Activated gamma-delta T cell (primary cell): ENCODE measurements around the gene PIP4K2A.

Experiments used
- DNase-seq: peaks from one replicate; lab custom pipeline; 2025; lab: John Stamatoyannopoulos, UW

PIP4K2A gene

DNA sequence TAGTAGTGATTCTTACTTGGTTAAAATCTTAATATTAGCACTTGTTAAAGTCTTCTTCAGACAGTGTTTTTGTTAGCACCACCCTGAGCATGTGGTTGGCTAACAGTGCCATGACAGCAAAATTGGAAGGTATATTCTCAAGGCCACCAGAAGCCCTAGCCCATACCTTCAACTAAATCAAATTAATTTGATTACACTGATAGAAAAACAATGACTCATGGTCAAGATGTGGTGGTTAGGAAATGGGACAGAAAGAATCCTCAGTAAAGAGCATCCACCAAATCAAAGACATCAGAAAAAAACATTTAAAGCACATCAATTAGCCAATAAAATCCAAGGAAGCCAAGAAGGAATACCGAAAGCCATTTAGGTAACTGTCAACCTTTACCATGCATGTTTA, 75.5 kb downstream of the PIP4K2A start:
- no peak for DNase-seq

DNA sequence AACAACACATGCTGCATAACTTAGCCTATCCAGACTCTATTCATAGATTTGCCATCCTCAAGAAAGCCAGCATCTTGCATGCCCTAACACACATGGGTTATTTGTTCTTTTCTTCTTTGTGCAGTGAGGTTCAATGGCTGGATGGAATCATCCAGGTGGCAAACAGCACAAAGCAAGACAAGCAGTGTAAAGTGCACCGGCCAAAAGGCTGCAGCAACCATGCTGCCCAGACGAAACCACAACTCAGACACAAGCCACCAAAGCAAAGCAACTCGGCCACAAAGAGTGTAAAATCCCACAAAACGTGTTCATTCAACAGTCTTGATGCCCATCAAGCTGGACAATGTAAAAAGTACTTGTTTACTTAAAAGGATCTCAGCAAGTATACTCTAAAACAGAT, 76.9 kb downstream of the PIP4K2A start:
- DNase-seq, result no peak

DNA sequence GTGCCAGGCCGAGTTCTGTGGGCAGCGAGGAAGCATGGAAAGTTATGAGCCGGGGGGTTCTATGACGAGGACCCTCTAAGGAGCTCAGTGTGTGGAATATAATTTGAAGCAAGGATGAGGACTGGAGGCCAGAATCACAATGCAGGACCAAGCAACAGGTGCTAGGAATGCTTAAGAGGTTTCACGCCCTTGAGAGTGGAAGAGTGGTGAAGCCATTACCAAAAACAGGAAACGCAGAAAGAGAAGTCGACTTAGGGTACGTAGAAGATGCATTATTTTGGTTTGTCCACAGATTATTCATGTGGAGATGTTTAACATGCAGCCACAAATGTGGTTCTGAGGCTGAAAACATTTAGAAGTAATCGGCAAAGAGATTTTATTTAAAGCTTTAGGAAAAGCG, 78.7 kb downstream of the PIP4K2A start:
- no peak for DNase-seq

DNA sequence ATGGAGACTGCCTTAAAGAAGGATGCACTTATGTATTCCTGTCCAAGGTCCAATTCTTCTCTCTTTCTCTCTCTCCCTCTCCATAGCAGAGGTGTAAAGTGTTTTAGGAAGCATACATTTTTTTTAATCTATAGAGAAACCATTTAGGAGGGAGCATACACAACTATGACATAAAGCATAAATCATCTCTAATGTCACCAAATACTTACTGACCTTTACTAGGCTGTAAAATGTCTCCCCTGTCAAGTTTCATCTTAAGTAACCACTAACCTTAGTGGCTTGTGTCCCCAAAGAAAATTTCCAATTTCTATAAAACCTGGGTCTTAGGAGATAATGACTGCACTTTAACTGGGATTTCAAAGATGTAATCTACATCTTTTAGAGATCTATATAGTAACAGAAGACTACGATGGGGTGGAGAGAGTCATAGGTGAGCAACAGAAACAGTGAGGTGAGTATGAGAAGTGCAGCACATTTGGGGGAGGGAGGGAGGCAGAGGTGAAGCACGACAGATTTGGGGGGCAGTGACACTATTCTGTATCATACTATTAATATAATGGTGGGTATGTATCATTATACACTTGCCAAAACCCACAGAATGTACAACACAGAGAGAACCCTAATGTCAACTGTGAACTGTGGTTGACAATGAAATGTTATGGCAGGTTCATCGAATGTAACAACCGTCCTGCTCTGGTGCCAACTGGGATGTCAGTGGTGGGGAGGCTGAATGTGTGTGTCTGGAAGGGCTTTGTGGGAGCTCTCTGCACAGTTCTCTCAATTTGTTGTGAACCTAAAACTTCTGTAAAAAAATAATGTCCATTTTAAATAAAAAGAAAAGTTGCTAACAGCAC, 79.5 kb downstream of the PIP4K2A start:
- DNase-seq, result no peak

DNA sequence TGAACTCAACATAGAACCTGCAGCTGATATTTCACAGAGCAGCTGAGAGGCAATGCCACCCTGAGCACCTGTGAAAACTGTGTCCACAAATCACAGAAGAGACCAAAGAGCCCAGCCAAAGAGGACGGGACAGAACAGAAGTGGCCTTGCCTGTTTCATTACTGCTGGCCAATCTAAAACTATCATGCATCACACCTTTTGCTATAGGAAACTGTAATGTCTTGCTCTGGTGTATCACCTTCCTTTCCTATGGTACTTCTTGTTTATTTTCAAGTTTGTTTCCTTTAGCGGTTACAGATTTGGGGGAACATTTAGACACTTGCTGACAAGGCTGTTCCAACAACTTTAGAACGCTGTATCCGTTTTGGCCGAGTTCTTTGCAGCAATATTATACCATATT, 80.3 kb downstream of the PIP4K2A start:
- DNase-seq, result no peak

DNA sequence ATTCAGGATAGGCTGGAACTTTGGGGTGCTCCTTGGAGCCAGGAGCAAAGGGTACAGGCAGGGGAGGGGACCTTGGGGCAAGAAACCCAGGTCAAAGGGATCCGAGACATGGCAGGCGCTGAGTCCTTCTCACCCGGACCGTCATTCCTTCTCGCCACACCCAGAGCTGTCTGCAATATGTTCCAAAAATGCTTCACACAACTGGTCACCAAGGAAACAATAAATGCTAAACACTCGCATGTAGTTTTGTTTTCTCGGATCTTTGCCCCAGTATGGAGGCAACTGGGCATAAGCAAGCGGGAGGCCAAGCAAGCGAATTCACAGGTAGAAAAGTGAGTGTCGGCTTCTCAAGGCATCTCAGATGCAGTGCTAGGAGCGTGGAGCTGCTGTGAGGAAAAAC, 80.8 kb downstream of the PIP4K2A start:
- DNase-seq, result no peak

DNA sequence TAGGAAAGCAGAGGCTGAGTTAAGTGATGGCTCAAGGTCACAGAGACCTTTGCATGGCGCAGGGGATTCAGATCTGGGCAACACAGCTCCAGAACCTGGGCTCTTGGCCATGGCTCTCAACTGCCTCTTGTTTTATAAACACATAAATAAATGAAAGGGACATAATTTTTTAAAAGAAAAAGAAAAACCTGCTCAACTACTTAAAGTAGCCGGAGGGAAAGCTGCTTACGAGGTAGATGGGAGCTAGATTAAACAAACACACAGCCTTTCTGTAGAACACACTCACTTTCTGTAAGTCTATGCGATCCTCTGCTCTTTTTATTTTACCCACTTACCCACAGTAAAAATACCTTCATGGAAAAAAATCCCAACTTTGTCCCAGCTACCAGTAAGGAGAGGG, 81.3 kb downstream of the PIP4K2A start:
- DNase-seq, result no peak

DNA sequence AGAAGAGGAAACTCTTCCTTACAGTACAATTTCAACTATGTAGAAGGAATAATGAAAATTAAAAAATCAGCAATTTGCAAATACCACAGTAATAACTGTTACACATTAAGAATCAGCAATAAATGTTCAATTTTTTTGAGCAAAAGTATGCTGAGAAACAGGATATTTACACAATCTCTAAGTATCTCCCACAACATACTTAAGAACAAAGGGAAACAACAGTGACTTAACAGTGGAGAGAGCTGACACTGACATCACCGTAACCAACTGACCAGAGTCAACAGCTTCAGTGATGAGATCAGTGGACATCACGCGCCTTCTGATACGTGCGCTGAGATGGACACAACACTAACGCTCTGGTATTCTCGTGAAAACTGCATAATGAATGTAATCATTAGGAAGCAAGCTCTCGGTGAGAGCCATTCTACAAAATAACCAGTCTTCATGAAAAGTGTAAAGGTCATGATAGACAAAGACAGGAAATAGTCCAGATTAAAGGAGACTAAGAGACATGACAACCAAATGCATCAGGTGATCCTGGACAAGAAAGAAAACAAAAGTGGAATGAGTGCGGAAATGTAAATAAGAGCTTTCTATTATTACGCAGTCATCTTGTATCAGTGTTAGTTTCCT, 82.6 kb downstream of the PIP4K2A start:
- DNase-seq, result no peak

DNA sequence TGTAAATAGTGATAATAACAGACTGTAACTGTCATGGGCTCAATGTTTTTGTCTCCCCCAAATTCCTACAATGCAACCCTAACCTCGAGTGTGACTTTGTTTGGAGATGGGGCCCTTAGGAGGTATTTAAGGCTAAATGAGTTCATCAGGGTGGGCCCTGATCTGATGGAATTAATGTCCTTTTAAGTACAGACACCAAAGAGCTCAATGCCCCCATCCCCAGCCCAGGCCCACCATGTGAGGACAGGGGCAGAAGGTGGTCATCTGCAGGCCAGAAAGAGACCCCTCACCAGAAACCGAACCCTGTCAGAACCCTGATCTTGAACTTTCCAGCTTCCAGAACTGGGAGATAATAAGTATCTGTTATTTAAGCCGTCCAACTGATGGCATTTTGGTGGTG, 83.2 kb downstream of the PIP4K2A start:
- DNase-seq, result no peak

DNA sequence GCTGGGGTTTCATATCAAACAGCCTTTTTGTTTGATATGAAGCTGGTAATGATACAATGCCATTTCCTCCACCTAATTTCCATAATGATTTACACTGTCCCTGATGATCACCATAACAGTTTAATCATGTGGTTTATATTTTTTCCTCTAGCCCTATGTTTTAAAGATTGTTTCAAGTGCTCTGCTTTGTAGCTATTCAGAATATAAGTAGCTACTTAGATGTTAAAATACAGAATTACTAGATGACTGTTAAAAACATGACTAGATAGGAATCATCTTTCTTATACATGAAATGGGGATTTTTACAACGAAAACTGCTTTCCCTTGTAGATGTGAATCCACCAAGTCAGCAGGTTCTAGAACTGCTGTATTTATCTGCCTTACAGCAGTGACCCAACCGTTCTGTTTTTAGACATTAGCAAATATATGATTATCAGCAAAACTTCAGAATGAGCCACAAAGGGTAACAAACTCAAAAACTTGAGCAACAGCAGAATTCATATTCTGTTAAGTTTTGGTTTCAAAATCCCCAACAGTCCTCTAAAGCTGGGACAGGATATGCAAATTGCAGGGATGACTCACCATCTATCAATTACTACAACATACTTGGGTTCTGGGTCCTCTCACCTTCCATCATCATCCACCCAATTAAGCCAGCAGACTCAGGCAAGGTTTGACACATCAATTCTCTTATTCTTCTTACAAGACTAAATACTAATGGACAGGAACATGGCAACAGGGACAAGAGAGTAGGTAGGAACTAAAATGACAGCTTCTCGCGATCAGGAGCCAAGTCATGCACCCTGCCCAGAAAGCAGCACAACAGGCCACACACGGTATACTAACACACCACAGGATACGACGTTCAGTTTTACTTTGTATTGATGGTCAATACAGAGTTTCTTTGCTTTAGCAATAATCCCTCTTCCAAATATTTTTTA, 83.9 kb downstream of the PIP4K2A start:
- DNase-seq, result no peak

DNA sequence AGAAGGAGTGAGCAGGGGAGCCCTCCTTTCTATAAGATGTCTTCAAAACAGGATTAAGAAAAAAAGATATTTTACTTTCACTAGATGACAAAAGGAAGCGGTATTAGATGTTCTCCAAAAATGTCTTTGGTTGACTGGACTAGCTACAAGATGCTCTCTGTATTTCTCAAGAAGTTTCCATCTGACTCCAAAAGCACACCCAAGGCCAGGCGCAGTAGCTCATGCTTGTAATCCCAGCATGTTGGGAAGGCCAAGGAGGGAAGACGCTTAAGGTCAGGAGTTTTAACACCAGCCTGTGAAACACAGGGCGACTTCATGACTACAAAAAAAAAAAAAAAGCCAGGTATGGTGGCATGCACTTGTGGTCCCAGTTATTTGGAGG, 84.5 kb downstream of the PIP4K2A start:
- DNase-seq, result no peak

DNA sequence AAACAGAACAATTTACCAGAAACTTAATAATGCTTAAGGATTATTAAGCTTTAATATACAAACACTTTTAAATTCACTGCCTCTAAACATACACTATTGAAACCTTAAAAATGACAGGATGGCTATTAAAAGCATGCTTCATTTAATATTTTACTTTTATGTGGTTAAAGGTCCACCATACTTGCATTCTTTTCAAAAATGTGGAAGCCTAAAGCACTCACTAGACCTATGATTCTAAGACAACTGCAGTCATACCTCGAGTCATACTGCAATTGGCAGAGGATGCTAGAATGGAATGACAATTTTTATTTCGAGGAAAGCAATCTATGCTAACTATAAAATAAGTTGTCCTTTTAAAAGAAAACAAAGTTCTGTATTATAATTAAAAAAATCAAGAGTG, 85.3 kb downstream of the PIP4K2A start:
- DNase-seq, result no peak

DNA sequence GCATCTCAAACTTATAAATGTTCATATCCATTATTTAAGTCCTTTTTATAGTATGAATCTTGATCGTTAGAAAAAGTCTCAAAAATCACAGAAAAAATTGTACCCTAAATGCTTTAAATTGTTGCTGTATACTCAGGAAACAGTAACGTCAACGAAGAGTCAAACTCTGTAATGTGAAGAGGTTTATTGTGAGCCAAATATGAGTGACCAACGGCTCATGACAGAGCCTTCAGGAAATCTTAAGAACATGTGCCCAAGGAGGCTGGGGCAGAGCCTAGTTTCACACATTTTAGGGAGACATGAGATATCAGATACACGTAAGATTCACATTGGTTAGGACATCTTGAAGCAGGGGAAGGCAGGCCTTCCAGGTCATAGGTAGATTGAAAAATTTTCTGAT, 86.1 kb downstream of the PIP4K2A start:
- no peak for DNase-seq

DNA sequence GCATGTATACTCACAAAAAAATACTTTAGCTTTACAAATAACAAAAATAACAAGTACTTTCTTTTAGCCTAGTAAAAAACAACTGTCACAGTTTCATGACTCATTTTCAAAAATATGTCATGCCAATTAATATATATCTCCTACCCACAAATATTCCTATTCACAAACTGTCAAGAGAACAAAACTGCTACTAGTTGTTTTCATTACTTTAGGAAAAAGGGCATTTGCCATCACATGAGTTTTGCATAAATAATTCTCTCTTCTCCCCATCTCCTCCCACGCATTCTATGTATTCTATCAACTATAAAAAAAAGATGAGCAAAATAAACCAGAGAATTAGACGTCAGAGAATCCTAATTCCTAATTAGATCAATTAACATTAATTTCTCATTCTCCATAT, 87.6 kb downstream of the PIP4K2A start:
- no peak for DNase-seq

DNA sequence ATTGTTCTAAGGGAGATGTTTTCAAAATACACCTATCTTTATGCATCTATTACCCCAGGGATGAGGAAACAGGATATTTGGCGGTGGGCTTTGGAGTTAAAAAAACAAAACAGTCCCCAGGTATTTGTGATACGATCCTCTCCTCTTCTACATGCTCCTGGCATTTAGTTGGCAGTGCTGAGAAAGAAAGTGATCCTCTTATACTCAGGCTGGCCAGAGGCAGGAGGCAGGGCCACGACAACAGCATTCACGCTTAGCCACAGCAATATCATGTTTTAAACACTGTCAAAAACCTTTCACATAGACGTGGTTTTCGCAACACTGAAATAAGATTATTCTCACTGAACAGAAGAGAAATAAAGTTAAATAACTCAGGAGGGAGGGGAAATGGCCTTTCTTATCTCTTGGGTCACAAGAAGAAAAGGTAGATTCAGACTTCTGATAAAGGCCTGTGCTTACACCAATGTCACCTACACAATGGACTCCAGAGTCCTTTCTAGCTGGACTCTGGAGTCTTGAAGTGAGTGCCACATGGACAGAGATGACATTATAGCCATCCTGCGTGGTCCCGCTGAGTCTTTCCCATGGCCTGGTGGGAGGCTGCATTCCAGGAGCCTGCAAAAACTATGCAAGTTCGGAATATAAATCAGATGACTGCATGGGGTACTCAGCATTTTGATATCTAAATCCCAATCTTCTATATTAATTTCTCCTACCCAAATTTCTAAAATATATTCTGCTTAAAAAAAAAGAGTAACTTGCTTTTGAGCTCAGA, 88.7 kb downstream of the PIP4K2A start:
- DNase-seq, result no peak

DNA sequence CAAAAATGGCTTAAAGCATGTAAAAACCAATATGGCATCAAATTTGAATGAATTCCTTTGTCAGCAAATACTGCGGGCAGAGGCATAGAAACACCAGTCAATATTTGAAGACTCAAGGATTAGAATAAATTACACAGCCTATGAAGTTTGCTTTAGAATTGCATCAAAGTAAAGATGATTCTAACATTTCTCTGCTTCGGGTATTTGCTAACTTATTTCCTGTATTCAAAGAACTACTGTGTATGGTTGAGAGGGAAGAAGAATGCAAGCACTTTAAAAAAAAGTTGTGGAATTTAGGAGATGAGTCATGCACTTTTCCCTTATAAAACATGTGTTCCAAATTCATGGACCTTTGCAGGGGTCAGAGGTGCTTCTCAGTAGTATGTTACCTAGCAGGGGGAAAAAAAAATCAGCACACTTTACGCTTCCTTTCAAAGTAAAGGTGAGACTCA, 90.1 kb downstream of the PIP4K2A start:
- DNase-seq, result no peak

DNA sequence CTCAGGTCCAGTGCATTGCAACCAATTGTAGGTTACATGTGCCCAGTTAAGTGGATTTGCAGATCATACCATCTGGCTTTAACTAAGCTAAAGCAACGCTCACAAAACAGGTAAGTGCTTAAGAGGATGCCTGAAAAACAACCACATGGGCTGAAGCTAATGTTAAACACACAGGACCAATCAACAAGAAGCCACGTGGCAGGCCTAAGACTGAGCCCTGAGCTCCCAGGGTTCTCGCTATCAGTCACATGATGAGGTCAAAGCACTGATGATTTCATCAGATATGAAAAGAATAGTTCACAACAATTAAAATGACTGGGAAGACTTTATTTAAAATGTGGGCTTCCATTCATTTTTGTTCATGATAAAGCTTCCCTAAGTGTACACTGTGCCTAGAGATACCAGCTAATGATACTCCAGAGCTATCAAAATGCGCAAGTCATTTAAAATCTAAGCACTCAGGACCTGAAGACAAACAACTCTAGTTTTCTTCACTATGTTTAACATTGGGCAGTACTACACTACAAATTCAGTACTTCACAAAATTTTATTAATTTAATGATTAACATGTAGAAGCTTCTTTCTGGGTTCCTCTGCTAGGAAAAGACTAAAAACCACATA, 90.6 kb downstream of the PIP4K2A start:
- no peak for DNase-seq

DNA sequence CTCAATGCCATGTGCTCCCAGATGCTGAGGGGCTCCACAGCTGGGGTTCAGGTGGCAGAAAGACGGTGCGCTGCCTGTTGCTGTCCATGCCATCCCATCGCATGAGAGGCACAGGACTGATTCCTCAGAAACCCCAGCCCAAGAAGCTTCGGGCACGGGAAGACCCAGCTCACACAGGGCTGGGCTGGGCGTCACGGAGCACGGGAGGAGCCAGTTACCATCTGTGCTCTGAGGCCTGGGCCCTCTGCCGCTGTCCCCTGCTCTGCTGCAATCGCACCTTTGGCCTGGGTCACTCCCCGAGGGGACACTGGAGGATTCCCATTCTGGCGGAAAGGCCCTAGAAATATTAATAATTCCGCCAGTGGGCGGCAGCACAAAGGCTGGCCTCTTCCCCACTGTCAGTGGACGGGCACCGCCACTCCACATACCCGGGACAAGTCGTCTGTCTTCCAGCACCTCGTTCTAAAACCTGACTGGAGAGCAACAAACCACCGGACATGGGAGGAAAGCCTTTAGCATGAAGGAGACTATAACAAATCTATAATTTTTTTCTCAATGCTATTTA, 92.1 kb downstream of the PIP4K2A start:
- no peak for DNase-seq

DNA sequence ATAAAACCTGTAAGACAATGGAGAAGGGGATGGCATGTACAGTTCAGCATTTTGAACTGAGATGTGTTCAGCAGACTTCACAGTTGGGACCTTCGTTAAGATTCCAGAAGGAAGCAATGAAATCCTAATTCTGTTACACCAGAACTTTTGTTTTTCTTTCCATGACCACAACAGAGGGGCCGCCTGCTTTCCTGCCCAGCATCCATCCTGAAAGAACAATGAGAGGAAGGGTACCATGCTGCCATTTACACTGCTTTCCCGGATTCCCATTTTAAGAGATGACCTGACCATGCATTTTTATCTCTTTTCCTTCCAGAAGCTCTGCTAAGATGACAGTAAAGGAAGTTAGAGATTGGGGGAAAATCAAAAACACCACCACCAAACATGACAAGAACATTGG, 92.7 kb downstream of the PIP4K2A start:
- DNase-seq, result no peak

DNA sequence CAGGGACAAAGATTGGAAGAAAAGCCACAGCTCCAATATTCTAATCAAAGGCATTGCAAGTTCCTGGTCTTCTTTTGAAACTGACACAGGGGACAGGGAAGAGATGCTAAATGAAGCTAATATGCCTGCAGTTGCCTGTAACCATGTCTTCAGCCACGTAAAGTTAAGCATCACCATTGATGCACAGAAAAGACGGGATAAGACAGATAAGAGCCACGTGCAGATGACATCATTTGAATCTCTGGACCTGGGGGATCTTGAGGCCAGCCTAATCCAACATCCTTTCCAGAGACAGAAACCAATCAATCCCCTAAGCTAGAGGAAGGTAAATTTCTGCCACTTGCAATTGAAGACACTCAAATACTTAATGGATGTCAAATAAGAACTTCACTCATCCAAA, 93.4 kb downstream of the PIP4K2A start:
- no peak for DNase-seq
